Measurements from ENCODE around the gene NKD2.
A peak's percentile ranks its signal among the peaks of the same experiment; 100 is the strongest.

NKD2 gene, protein sequence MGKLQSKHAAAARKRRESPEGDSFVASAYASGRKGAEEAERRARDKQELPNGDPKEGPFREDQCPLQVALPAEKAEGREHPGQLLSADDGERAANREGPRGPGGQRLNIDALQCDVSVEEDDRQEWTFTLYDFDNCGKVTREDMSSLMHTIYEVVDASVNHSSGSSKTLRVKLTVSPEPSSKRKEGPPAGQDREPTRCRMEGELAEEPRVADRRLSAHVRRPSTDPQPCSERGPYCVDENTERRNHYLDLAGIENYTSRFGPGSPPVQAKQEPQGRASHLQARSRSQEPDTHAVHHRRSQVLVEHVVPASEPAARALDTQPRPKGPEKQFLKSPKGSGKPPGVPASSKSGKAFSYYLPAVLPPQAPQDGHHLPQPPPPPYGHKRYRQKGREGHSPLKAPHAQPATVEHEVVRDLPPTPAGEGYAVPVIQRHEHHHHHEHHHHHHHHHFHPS

DNA sequence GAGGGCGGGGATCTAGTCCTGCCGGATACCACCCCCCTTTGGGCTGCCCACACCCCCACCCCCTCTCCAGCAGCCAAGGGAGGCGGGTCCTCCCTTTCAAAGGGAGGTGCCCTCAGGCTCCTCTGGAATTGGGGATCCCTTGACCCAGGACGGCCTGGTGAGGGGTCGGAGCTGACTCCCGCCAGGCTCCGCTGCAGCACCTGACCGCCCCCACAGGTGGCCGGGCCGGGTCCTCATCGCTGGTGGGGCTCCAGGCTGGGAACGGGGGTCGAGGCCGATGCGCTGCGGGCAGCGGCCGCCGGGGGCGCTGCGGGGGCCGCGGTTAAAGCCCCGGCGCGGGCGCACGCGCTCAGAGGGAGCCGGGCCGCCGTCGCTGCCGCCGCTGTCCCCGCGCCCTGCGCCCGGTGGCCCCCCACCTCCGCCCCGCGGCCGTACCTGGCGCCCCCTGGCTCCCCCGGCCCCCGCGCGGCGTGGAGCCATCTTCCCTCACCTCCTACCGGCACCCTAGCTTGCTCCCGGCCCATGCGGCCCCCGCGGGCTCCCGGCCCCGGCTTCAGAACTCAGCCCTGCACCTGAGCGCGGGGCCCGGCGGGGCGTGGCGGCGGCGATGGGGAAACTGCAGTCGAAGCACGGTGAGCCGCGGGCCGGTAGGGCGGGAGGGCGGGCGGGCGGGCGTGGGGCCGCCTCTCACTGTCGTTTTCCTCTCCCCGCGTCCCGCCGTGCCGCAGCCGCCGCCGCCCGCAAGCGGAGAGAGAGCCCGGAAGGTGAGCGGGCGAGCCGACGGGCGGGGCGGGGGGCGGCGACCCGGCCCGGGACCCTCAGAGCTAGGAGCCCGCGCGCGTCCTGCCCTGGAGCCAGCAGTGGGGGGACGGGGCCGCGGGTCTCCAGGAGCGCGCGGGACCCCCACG is at the start of gene NKD2:
Gene NKD2, plus strand, starts transcription at position 352 of the 908 bp plus-strand sequence. Its CDS starts 256 bp downstream, at position 608.
- no peak within 1 kb of the TSS for H3K9ac ChIP-seq (ENCODE audit: low read length)
- peaks cover 6% of the 10 kb centered on the region for H3K4me1 ChIP-seq (ENCODE audit: control insufficient read depth, low read depth, low read length)

DNA sequence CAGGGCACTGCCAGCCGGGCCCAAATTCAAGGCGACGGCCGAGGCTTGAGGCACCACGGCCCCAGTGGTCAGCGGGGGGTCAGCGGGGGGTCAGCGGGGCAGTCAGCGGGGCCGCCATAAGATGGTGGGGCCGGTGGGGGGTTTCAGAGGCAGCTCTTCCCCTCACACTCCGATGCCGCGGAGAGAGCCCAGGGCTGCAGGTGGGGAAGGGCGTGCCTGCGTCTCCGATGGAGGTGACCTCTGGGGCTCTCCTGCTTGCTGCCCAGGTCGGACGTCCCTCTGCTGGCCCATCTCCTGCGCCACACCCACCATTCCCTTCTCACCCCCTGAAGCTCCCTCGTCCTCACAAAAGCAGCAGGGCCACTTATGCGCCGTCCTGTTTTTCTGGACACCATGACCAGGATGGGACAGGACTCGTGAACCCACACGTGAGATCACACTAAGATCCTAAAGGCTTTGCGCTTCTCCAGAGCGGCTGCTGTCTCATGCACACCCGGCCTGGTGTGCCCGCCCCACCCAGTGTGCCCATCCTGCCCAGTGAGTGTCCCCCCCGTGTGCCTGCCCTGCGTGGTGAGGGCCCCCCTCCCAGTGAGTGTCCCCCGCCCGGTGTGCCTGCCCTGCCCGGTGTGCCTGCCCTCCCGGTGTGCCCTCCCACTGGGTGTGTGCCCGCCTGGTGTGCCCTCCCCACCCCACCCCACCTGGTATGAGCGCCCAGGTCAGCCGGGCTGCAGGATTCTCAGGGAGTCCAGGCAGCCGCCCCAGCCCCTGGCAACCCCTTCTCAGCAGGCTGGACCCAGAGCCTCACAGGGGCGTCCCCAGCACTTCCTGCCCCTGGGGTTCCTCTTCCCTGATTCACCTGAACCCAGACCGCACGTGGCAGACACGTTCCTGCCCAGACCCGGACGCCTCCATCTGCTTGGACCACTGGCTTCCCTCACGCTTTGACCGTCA is 48.7 kb upstream of the NKD2 start:
- H3K27ac ChIP-seq (ENCODE audit: low read length), result no peak overlapping the region

More for the DNA sequence above, at the start of gene NKD2:
- H3K27ac ChIP-seq (ENCODE audit: low read length), result no peak within 1 kb of the TSS
- H3K36me3 ChIP-seq (ENCODE audit: control insufficient read depth, low read depth, low read length), result no peaks in the 10 kb centered on the region
- peaks cover 66% of the 10 kb centered on the region for H3K27me3 ChIP-seq (ENCODE audit: control insufficient read depth, insufficient read depth, low read length)
- H3K4me3 ChIP-seq (ENCODE audit: low read length), result peak within 1 kb of the TSS; percentile 42
- H3K9me3 ChIP-seq (ENCODE audit: control insufficient read depth, low read depth, low read length), result no peaks in the 10 kb centered on the region

DNA sequence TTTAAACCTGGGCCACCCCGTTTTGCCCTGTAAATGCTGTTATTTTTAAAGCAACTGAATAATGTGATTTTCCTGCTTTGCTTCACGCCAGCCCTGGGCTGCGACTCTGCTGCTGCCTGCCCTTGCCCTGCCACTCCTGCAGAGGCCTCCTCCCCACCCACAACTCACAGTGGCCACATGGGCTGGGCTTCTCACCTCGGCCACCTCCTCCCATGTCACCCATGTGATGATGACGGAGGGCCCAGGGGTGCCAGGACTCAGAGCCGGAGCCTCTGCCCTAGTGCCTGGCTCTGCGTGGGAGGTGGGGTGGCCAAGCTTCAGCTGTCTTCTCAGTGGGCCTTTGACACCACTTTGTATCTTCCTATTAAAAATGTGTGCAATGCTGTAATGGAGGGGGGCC is 48.1 kb upstream of the NKD2 start:
- Histone ChIP-seq H3K4me3 (ENCODE audit: low read length) (no peak overlapping the region), H3K27me3 (ENCODE audit: control insufficient read depth, insufficient read depth, low read length) (no peaks in the 10 kb centered on the region), H3K9me3 (ENCODE audit: control insufficient read depth, low read depth, low read length) (no peaks in the 10 kb centered on the region), H3K4me1 (ENCODE audit: control insufficient read depth, low read depth, low read length) (no peaks in the 10 kb centered on the region), H3K9ac (ENCODE audit: low read length) (no peak overlapping the region), H3K36me3 (ENCODE audit: control insufficient read depth, low read depth, low read length) (no peaks in the 10 kb centered on the region), H3K27ac (ENCODE audit: low read length) (no peak overlapping the region)

More for the DNA sequence above, 48.7 kb upstream of the NKD2 start:
- H3K9ac ChIP-seq (ENCODE audit: low read length), result no peak overlapping the region
- no peak overlapping the region for H3K4me3 ChIP-seq (ENCODE audit: low read length)
- H3K4me1 ChIP-seq (ENCODE audit: control insufficient read depth, low read depth, low read length), result no peaks in the 10 kb centered on the region
- no peaks in the 10 kb centered on the region for H3K27me3 ChIP-seq (ENCODE audit: control insufficient read depth, insufficient read depth, low read length)
- no peaks in the 10 kb centered on the region for H3K36me3 ChIP-seq (ENCODE audit: control insufficient read depth, low read depth, low read length)
- no peaks in the 10 kb centered on the region for H3K9me3 ChIP-seq (ENCODE audit: control insufficient read depth, low read depth, low read length)

DNA sequence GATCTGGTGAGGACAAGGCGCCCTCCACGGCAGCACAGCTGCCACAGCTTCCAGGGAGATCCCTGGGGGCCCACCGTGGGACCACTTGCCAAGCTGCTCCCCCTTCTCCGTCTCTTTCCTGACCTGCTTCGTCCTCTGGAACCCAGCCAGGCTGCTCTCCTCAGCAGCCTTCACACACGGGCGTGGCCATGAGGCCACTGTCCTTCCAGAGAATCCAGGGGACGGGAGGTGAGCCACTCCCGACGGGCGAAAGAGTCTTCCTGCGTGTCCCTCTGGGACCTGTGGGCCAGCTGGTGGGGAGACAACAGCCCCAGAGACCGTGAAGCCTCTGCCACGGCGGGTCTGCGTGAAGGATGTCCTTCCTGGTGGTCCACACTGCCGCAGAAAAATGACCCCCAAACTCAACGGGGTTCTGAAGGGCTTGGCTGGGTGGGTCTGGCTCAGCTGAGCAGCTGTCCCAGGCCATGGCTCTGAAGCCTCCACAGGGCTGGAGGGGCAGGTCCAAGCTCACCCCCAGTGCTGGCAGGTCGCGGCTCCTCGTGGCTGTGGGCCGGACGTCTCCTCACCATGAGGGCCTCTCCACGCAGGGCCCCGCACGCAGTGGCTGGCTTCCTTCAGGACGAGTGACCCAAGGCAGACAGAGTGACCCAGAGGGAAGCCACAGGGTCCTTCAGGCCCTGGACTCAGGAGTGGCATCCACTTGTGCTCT is 47.4 kb upstream of the NKD2 start:
- no peak overlapping the region for H3K27ac ChIP-seq (ENCODE audit: low read length)
- H3K9me3 ChIP-seq (ENCODE audit: control insufficient read depth, low read depth, low read length), result no peaks in the 10 kb centered on the region
- H3K36me3 ChIP-seq (ENCODE audit: control insufficient read depth, low read depth, low read length), result no peaks in the 10 kb centered on the region
- H3K27me3 ChIP-seq (ENCODE audit: control insufficient read depth, insufficient read depth, low read length), result no peaks in the 10 kb centered on the region
- no peak overlapping the region for H3K9ac ChIP-seq (ENCODE audit: low read length)
- H3K4me1 ChIP-seq (ENCODE audit: control insufficient read depth, low read depth, low read length), result no peaks in the 10 kb centered on the region
- no peak overlapping the region for H3K4me3 ChIP-seq (ENCODE audit: low read length)

DNA sequence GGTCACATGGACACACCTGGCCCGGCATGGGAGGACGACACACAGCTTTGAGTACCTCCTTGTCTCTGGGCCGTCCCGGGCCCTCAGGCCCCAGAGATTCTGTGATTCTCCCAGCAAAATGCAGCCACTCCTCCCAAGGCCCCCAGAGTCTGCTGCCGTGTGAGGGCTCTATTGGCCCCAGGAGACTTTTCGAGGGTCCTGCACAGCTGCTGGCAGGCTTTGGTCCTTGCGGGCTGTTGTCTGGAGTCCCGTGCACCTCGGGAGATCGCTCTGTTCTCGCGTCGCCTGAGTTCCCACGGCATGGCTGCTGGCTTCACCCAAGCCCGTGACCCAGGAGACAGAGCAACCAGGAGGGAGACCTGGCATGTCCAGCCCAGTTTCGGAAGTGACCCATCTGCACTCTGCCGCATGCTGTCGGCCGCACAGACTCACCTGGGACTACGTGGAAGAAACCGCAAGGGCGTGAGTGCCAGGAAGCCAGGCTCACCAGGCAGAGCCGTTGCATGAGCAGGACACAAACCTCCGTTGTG is 46.8 kb upstream of the NKD2 start:
- no peak overlapping the region for H3K27ac ChIP-seq (ENCODE audit: low read length)
- no peaks in the 10 kb centered on the region for H3K4me1 ChIP-seq (ENCODE audit: control insufficient read depth, low read depth, low read length)
- H3K27me3 ChIP-seq (ENCODE audit: control insufficient read depth, insufficient read depth, low read length), result no peaks in the 10 kb centered on the region
- no peaks in the 10 kb centered on the region for H3K9me3 ChIP-seq (ENCODE audit: control insufficient read depth, low read depth, low read length)
- no peaks in the 10 kb centered on the region for H3K36me3 ChIP-seq (ENCODE audit: control insufficient read depth, low read depth, low read length)
- H3K4me3 ChIP-seq (ENCODE audit: low read length), result no peak overlapping the region
- H3K9ac ChIP-seq (ENCODE audit: low read length), result no peak overlapping the region

DNA sequence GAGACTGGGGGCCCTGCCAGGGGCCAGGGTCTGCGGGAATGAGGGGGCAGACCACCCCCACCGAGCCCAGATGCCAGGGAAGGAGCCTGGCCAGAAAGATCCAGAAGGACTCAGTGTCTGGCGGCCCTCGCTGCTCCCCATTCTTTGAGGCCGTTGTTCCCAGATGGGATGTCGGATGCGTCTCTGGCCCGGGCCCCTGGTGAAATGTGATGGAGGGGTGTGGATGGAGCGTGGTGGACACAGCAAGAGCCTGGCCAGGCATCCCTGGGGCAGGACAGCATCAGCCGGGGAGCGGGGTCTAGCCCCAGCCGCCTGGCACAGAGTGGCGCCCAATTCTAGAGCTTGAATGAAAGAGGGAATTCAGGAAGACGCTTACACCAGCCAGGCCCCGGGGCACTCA is 46.2 kb upstream of the NKD2 start:
- Histone ChIP-seq H3K4me1 (ENCODE audit: control insufficient read depth, low read depth, low read length) (no peaks in the 10 kb centered on the region), H3K4me3 (ENCODE audit: low read length) (no peak overlapping the region), H3K9ac (ENCODE audit: low read length) (no peak overlapping the region), H3K36me3 (ENCODE audit: control insufficient read depth, low read depth, low read length) (no peaks in the 10 kb centered on the region), H3K27ac (ENCODE audit: low read length) (no peak overlapping the region), H3K9me3 (ENCODE audit: control insufficient read depth, low read depth, low read length) (no peaks in the 10 kb centered on the region), H3K27me3 (ENCODE audit: control insufficient read depth, insufficient read depth, low read length) (no peaks in the 10 kb centered on the region)

DNA sequence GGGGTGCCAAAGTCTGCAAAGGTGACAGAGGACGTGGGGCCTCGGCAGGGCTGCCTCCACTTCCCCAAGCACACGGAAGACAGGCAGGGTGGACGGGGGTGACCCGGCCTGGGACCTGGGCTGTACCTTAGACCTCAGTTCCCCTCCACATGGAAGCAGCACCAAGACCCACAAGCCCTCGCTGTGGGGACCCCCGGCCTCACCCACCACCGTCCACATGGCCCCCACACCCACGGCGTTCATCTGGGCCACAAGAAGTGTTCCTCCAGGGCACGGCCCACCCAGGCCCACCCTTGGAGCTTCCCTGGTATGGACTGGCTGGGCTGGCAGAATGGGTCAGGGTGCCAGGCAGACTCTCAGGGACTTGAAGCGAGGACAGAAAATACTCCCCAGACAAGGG is 45.8 kb upstream of the NKD2 start:
- Histone ChIP-seq H3K27ac (ENCODE audit: low read length) (no peak overlapping the region), H3K9ac (ENCODE audit: low read length) (no peak overlapping the region), H3K9me3 (ENCODE audit: control insufficient read depth, low read depth, low read length) (no peaks in the 10 kb centered on the region), H3K4me1 (ENCODE audit: control insufficient read depth, low read depth, low read length) (no peaks in the 10 kb centered on the region), H3K36me3 (ENCODE audit: control insufficient read depth, low read depth, low read length) (no peaks in the 10 kb centered on the region), H3K27me3 (ENCODE audit: control insufficient read depth, insufficient read depth, low read length) (no peaks in the 10 kb centered on the region), H3K4me3 (ENCODE audit: low read length) (no peak overlapping the region)

DNA sequence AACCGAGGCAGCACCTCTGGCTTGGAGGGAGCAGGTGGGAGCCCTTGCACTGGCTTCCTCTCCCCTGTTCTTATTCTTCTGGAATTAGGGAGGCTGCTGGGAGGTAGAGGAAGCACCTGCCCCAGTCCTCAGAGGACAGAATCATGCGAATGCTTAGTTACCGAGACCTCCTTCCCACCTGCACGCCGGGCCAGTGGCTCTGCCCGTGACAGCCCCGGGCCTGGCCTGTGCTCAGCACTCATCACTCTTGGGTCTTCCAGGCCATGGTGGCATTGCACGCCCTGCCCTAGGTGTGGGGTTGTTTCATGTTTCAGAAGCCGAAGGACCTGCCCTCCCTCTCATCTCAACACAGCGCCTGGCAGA is 45.3 kb upstream of the NKD2 start:
- no peaks in the 10 kb centered on the region for H3K4me1 ChIP-seq (ENCODE audit: control insufficient read depth, low read depth, low read length)
- H3K27ac ChIP-seq (ENCODE audit: low read length), result no peak overlapping the region
- H3K9me3 ChIP-seq (ENCODE audit: control insufficient read depth, low read depth, low read length), result no peaks in the 10 kb centered on the region
- no peaks in the 10 kb centered on the region for H3K36me3 ChIP-seq (ENCODE audit: control insufficient read depth, low read depth, low read length)
- H3K27me3 ChIP-seq (ENCODE audit: control insufficient read depth, insufficient read depth, low read length), result no peaks in the 10 kb centered on the region
- no peak overlapping the region for H3K4me3 ChIP-seq (ENCODE audit: low read length)
- no peak overlapping the region for H3K9ac ChIP-seq (ENCODE audit: low read length)

DNA sequence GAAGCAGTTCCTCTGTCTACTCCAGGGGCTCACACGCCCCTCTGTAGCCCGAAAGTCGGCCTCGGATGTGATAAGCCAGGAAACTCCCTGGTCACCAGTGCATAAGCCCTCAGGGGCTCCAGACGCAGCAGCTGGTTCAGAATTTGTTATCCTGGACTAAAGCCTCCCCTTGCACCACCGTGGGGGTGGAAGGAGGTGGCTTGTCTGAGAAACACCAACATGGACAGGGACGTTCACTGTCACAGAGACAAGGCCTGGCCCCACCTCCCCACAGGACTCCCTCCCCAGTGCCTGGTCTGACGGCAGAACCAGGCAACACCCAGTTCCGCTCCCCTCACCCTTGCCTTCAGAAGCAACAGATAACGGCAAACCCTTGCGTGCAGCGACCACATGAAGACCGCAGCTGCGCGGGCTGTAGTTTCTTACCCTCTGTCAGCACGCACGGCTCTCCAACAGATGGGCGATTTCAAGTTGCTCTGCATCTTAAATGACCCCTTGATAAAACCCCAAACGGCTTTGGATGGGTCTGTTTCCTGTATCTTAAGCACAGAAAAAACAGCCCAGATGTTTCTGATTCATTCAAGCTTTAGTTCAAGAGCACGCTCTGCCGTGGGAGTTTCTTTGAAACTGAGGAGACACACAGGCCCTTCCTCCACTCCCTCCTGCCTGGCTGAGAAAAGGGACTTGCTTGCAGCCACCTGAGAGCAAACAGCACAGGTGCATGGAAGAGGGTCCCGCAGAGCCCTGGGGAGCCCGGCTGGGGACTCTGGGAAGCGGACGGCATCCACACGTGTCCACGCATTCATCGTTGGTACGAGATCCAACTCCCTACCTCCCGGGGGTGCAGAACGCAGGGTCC is 44.7 kb upstream of the NKD2 start:
- Histone ChIP-seq H3K27me3 (ENCODE audit: control insufficient read depth, insufficient read depth, low read length) (no peaks in the 10 kb centered on the region), H3K27ac (ENCODE audit: low read length) (no peak overlapping the region), H3K36me3 (ENCODE audit: control insufficient read depth, low read depth, low read length) (no peaks in the 10 kb centered on the region), H3K9ac (ENCODE audit: low read length) (no peak overlapping the region), H3K9me3 (ENCODE audit: control insufficient read depth, low read depth, low read length) (no peaks in the 10 kb centered on the region), H3K4me3 (ENCODE audit: low read length) (no peak overlapping the region), H3K4me1 (ENCODE audit: control insufficient read depth, low read depth, low read length) (no peaks in the 10 kb centered on the region)

DNA sequence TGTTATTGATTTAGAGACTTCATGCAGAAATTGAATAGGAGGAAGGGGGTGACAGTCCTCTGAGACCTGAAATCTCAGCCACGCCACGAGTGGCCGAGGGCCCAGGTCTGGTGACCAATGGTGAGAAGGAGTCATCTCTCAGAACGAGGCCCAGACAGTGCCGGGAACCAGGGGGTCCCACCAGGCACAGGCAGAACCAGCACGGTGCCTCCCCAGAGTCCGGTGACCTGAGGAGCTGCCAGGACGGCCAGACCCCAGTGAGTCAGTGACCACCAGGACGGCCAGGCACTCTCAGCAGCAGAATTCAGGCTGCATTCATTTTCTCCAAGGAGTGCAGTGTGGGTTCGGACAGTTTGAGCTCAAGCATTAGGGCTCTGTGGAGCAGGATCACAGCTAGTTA is 43.8 kb upstream of the NKD2 start:
- Histone ChIP-seq H3K4me1 (ENCODE audit: control insufficient read depth, low read depth, low read length) (no peaks in the 10 kb centered on the region), H3K9me3 (ENCODE audit: control insufficient read depth, low read depth, low read length) (no peaks in the 10 kb centered on the region), H3K27me3 (ENCODE audit: control insufficient read depth, insufficient read depth, low read length) (no peaks in the 10 kb centered on the region), H3K36me3 (ENCODE audit: control insufficient read depth, low read depth, low read length) (no peaks in the 10 kb centered on the region), H3K9ac (ENCODE audit: low read length) (no peak overlapping the region), H3K27ac (ENCODE audit: low read length) (no peak overlapping the region), H3K4me3 (ENCODE audit: low read length) (no peak overlapping the region)

All from iPS-18a (cell line).